22Rv1 (cell line): ENCODE data around the gene CDC20.

ENCODE experiments used
- ZFX ChIP-seq: fragments of 450-650 bp; IDR thresholded peaks from 2 replicates; pipeline ENCODE4 v1.6.1; 2017; ENCODE audit warnings: antibody characterized with exemption, borderline replicate concordance
- TF ChIP-seq, protein P1 (sequence below): fragments of 450-650 bp; IDR thresholded peaks from 2 replicates; pipeline ENCODE4 v1.5.1; 2017; ENCODE audit warnings: mild to moderate bottlenecking

DNA sequence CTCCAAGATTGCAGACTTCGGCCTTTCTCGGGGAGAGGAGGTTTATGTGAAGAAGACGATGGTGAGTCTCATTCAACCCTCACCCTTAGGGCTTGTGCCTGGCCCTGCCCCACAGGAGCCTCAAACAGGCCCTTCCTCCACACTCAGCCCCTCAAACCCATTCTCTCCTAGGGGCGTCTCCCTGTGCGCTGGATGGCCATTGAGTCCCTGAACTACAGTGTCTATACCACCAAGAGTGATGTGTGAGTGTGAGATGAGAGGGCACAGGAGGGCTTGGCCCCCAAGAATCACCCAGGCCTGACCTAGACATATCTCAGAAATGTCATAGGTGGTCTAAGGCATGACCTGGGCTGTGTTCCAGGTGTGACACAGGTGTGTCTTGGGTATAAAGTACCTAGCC, 39.5 kb upstream of the CDC20 start:
- TF ChIP-seq, protein P1, sequence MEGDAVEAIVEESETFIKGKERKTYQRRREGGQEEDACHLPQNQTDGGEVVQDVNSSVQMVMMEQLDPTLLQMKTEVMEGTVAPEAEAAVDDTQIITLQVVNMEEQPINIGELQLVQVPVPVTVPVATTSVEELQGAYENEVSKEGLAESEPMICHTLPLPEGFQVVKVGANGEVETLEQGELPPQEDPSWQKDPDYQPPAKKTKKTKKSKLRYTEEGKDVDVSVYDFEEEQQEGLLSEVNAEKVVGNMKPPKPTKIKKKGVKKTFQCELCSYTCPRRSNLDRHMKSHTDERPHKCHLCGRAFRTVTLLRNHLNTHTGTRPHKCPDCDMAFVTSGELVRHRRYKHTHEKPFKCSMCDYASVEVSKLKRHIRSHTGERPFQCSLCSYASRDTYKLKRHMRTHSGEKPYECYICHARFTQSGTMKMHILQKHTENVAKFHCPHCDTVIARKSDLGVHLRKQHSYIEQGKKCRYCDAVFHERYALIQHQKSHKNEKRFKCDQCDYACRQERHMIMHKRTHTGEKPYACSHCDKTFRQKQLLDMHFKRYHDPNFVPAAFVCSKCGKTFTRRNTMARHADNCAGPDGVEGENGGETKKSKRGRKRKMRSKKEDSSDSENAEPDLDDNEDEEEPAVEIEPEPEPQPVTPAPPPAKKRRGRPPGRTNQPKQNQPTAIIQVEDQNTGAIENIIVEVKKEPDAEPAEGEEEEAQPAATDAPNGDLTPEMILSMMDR, result no peak
- no peak for TF ChIP-seq ZFX
